GM23338 (cell line): ENCODE results near the gene MTAP. TPM values are rescaled to one million over a fixed set of nuclear protein-coding genes. Genes with fewer than 3 reads are reported as not detected.

Experiments used
- ATAC-seq: fragments of 200-7000 bp; cut with Tn5 transposase; 3 replicates; pipeline ENCODE4 v1.9.1; 2020
- DNase-seq: peaks from one replicate; pipeline ENCODE4 v3.0.0-alpha.2; 2015; ENCODE audit warnings: low spot score
- H2AFZ ChIP-seq: fragments of 200-600 bp; sonication (generic); 2 replicates; pipeline ENCODE4 v1.8.0; 2016; ENCODE audit warnings: antibody characterized with exemption, mild to moderate bottlenecking, moderate library complexity
- H3F3A ChIP-seq: fragments of 200-600 bp; sonication (generic); replicated peaks from 2 replicates; pipeline ENCODE4 v1.8.0; 2017; ENCODE audit warnings: antibody characterized with exemption, mixed run types, low read depth
- H3K27ac ChIP-seq: fragments of 200-600 bp; sonication (generic); 2 replicates; pipeline ENCODE4 v1.6.1; 2016; ENCODE audit warnings: low read depth
- H3K27me3 ChIP-seq: fragments of 200-600 bp; sonication (generic); 2 replicates; pipeline ENCODE4 v1.8.0; 2016; ENCODE audit warnings: mild to moderate bottlenecking, mixed run types, moderate library complexity; ENCODE audit not compliant: insufficient read depth
- H3K36me3 ChIP-seq: fragments of 200-600 bp; sonication (generic); 2 replicates; pipeline ENCODE4 v1.8.0; 2016; ENCODE audit warnings: mild to moderate bottlenecking; ENCODE audit not compliant: insufficient read depth
- H3K4me1 ChIP-seq: fragments of 200-600 bp; sonication (generic); 2 replicates; pipeline ENCODE4 v1.8.0; 2016; ENCODE audit warnings: mild to moderate bottlenecking, moderate library complexity; ENCODE audit not compliant: insufficient read depth
- H3K4me2 ChIP-seq: fragments of 200-600 bp; sonication (generic); 2 replicates; pipeline ENCODE4 v1.7.1; 2017; ENCODE audit warnings: mixed run types
- H3K4me3 ChIP-seq: fragments of 200-600 bp; sonication (generic); 2 replicates; pipeline ENCODE4 v1.6.1; 2016; ENCODE audit warnings: mixed run types
- H3K79me2 ChIP-seq: fragments of 200-600 bp; sonication (generic); replicated peaks from 2 replicates; pipeline ENCODE4 v1.8.0; 2017; ENCODE audit warnings: mild to moderate bottlenecking; ENCODE audit not compliant: insufficient read depth
- H3K9me2 ChIP-seq: fragments of 200-600 bp; sonication (generic); 2 replicates; pipeline ENCODE4 v1.8.0; 2017; ENCODE audit not compliant: insufficient read depth
- H4K20me1 ChIP-seq: fragments of 200-600 bp; sonication (generic); replicated peaks from 2 replicates; pipeline ENCODE4 v1.8.0; 2017; ENCODE audit warnings: mild to moderate bottlenecking; ENCODE audit not compliant: insufficient read depth
- H3K27ac Mint-ChIP-seq: 2 replicates; pipeline ENCODE4 v1.8.0; 2020; ENCODE audit warnings: inconsistent platforms, mild to moderate bottlenecking, moderate library complexity, mixed read lengths
- H3K27me3 Mint-ChIP-seq: 3 replicates; pipeline ENCODE4 v1.8.0; 2022; ENCODE audit warnings: low read depth, mild to moderate bottlenecking, moderate library complexity, mixed read lengths, inconsistent platforms; ENCODE audit not compliant: insufficient read depth, poor library complexity
- H3K36me3 Mint-ChIP-seq: 3 replicates; pipeline ENCODE4 v1.8.0; 2021; ENCODE audit warnings: low read depth, mild to moderate bottlenecking, inconsistent platforms, moderate library complexity, mixed read lengths
- H3K4me1 Mint-ChIP-seq: 3 replicates; pipeline ENCODE4 v1.8.0; 2020; ENCODE audit warnings: mild to moderate bottlenecking, inconsistent platforms, mixed read lengths
- H3K4me3 Mint-ChIP-seq: 3 replicates; pipeline ENCODE4 v1.8.0; 2021; ENCODE audit warnings: moderate library complexity, mild to moderate bottlenecking, inconsistent platforms, mixed read lengths
- H3K9me3 Mint-ChIP-seq: 3 replicates; pipeline ENCODE4 v1.8.0; 2020; ENCODE audit warnings: moderate library complexity, mild to moderate bottlenecking, inconsistent platforms, mixed read lengths
- NANOG ChIP-seq: IDR thresholded peaks from 2 replicates; pipeline ENCODE4 v1.6.1; 2016; ENCODE audit warnings: antibody characterized with exemption, borderline replicate concordance
- POLR2AphosphoS5 ChIP-seq: IDR thresholded peaks from 2 replicates; pipeline ENCODE4 v1.6.1; 2016; ENCODE audit warnings: antibody characterized with exemption, low read depth
- ZNF331 ChIP-seq: fragments of 250-450 bp; sonication (Bioruptor Pico); IDR thresholded peaks from 2 replicates; pipeline ENCODE4 v1.5.0; 2020; ENCODE audit warnings: low read depth, mild to moderate bottlenecking, moderate library complexity
- ZNF462 ChIP-seq: fragments of 250-450 bp; sonication (Bioruptor Pico); IDR thresholded peaks from 2 replicates; pipeline ENCODE4 v1.5.0; 2020; ENCODE audit warnings: mild to moderate bottlenecking, moderate library complexity
- polyA plus RNA-seq: library from polyadenylated mRNA; unstranded; fragments of >200 nt; fragmentation: Nextera tagmentation; extraction: Ambion mirVana; gene quantifications from 2 replicates; pipeline ENCODE4 v1.2.1, GENCODE V29; 2016
- total RNA-seq: library from RNA; depleted of rRNA; stranded (reverse); fragments of >200 nt; shearing (Covaris generic); gene quantifications from 2 replicates; pipeline ENCODE4 v1.2.3, GENCODE V29; 2014

MTAP gene
- total and polyA plus RNA-seq, 2 experiments from 2014 or later = 61.8 to 70.0 TPM

- TF ChIP-seq ZNF462 = no peak
- TF ChIP-seq POLR2AphosphoS5 = no peak
Observed at GRCh38 chr9:21982391-21982790, 180.0 kb downstream of the MTAP start (continued).

- TF ChIP-seq ZNF331 (CRISPR knock-in tag) (no peak), NANOG (no peak)
- no peak overlapping the region for H3K4me3 ChIP-seq
- no peaks in the 10 kb centered on the region for H3K36me3 Mint-ChIP-seq
- H3K27me3 Mint-ChIP-seq = peaks cover 70% of the 10 kb centered on the region
- H3K79me2 ChIP-seq = no peaks in the 10 kb centered on the region
- no peak overlapping the region for H3K27ac Mint-ChIP-seq
- H3K27ac ChIP-seq = no peak overlapping the region
- no peak overlapping the region for H2AFZ ChIP-seq
- no peaks in the 10 kb centered on the region for H3K36me3 ChIP-seq
- no peaks in the 10 kb centered on the region for H4K20me1 ChIP-seq
- ATAC-seq (no peak), DNase-seq (no peak)
- H3K4me2 ChIP-seq = no peak overlapping the region
- H3K4me3 Mint-ChIP-seq = no peak overlapping the region
- peaks cover 97% of the 10 kb centered on the region for H3K27me3 ChIP-seq
- H3K9me2 ChIP-seq = no peaks in the 10 kb centered on the region
- peaks cover 9% of the 10 kb centered on the region for H3K4me1 ChIP-seq
- no peaks in the 10 kb centered on the region for H3K9me3 Mint-ChIP-seq
- no peaks in the 10 kb centered on the region for H3F3A ChIP-seq
- peaks cover 3% of the 10 kb centered on the region; the same call in 2 of the 3 replicates for H3K4me1 Mint-ChIP-seq
Observed at GRCh38 chr9:21982861-21983560, 180.6 kb downstream of the MTAP start.
